GM21619 (cell line): ENCODE data around the gene ZSWIM3.

ENCODE experiments used
- ATAC-seq: cut with Tn5 transposase; IDR thresholded peaks from one replicate; pipeline ENCODE4 v1.9.1; 2021; ENCODE audit not compliant: unreplicated experiment

Gene ZSWIM3

DNA sequence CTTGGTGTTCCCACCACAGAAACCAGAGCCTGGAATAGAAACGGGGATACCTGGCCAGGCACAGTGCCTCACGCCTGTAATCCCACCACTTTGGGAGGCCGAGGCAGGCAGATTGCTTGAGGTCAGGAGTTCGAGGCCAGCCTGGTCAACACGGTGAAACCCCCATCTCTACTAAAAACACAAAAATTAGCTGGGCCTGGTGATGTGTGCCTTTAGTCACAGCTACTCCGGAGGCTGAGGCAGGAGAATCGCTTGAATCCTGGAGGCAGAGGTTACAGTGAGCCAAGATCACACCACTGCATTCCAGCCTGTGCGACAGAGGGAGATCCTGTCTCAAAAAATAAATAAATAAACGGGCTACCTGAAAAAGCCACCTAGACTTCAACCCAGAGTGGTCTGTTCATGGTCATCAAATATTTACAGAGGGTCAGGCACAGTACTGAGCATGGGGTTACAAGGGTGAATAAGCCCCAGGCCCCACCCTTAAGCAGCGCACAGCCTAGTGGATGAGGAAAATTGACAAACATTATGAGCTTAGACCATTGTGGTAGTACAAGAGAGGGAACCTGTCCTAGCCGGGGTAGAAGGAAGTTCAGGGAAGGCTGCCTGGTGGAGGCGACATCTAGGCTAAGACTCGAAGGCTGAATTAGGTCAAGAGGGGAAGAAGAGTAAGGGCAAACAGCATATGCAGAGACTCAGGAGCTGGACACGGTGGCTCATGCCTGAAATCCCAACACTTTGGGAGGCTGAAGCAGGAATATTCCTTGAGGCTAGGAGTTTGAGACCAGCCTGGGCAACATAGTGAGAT lies 69.9 kb downstream of the ZSWIM3 start:
- ATAC-seq: no peak
